Astrocyte of the cerebellum (primary cell): Measurements from ENCODE around the gene SLC12A8.

Experiments
- DNase-seq: peaks from one replicate; pipeline ENCODE4 v3.0.0-alpha.2; 2011; ENCODE audit warnings: low read depth
- H3K4me3 ChIP-seq: 2 replicates; pipeline ENCODE4 v1.5.1; 2011; ENCODE audit warnings: mild to moderate bottlenecking, low read depth, low read length, moderate library complexity
- CTCF ChIP-seq: IDR thresholded peaks from 2 replicates; pipeline ENCODE4 v1.5.1; 2012; ENCODE audit warnings: low read length, low read depth, moderate library complexity, mild to moderate bottlenecking; ENCODE audit errors: missing control alignments
- in situ Hi-C: cut with HindIII; loops from 2 replicates; pipeline ENCODE4 v1.10.0; 2017; ENCODE audit warnings: low sequenced_read_pairs

Gene SLC12A8

GRCh38 chr3:125250973-125251372 is 38.4 kb upstream of the SLC12A8 start:
- in situ Hi-C loops: no loop called here
- H3K4me3 ChIP-seq: no peak overlapping the region
- DNase-seq: no peak
- no peak for TF ChIP-seq CTCF

- in situ Hi-C loops: no loop called here
- no peak overlapping the region for H3K4me3 ChIP-seq
- no peak for DNase-seq
- TF ChIP-seq CTCF: no peak
These were observed 33.7 kb upstream of the SLC12A8 start for GRCh38 chr3:125246237-125246636.

GRCh38 chr3:125245521-125245920 is 33.0 kb upstream of the SLC12A8 start:
- no peak overlapping the region for H3K4me3 ChIP-seq
- no peak for TF ChIP-seq CTCF
- DNase-seq: no peak
- in situ Hi-C loops: no loop called here

- no peak for TF ChIP-seq CTCF
- no peak overlapping the region for H3K4me3 ChIP-seq
- no peak for DNase-seq
- in situ Hi-C loops: no loop called here
These were observed 27.9 kb upstream of the SLC12A8 start for GRCh38 chr3:125240496-125240895.

GRCh38 chr3:125239266-125239665 is 26.7 kb upstream of the SLC12A8 start:
- no peak overlapping the region for H3K4me3 ChIP-seq
- in situ Hi-C loops: no loop called here
- TF ChIP-seq CTCF: no peak
- DNase-seq: no peak

GRCh38 chr3:125238759-125239158 is 26.2 kb upstream of the SLC12A8 start:
- DNase-seq: no peak
- in situ Hi-C loops: no loop called here

More at GRCh38 chr3:125238759-125239158, 26.2 kb upstream of the SLC12A8 start:
- H3K4me3 ChIP-seq: no peak overlapping the region
- no peak for TF ChIP-seq CTCF
